Esophagus squamous epithelium (tissue), 4 donors: ENCODE measurements around the gene RETREG3.

Experiments used
- CTCF ChIP-seq, 6 experiments: fragments of 450-650 bp in 4 of 6; fragments of 200-600 bp in 2 of 6; sonication (generic) in 2 of 6; IDR thresholded peaks; one replicate each; pipeline ENCODE4 v1.5.1; 2016 to 2019; ENCODE audit warnings: antibody characterized with exemption in 6 of 6, mild to moderate bottlenecking in 4 of 6, moderate library complexity in 4 of 6
- POLR2A ChIP-seq, 4 donors: fragments of 450-650 bp; IDR thresholded peaks; one replicate each; pipeline ENCODE4 v1.6.1; 2017; ENCODE audit warnings: antibody characterized with exemption in 4 of 4, mild to moderate bottlenecking in 4 of 4, moderate library complexity in 3 of 4

GRCh38 chr17:42640121-42640520, 30.9 kb upstream of the RETREG3 start:
- TF ChIP-seq CTCF (IDR thresholded peaks at IDR 0.05) (no peak), POLR2A (IDR thresholded peaks at IDR 0.05) (no peak)
